ENCODE data around the gene VTI1B.

VTI1B gene

DNA sequence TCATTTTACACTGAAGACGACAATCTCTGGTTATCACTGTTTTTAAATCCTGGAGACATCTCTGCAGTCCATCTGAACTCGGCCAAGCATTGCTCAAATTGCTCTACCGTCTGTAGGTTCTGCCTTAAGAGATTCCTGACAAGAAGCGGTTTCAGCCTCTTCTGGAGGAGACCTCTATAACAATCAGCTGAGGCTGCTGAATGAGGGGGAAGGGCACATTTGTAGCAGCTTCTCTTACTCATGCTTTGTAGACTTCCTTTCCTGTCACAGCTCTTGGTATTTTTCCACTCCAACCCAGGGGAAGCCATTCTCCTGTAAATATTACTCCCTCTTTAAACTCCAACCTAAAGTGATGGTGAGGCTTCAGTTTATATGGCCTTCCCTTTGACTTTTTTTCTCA is 51.8 kb downstream of the VTI1B start:
- no peak overlapping the region for H3K4me3 ChIP-seq (replicated peaks in 1 of 2; ENCODE audit: low read depth in 2 of 2, low read length in 2 of 2)
- peak; percentile 90 for DNase-seq (ENCODE audit: low read depth in 2 of 2)
- TF ChIP-seq, protein P1, sequence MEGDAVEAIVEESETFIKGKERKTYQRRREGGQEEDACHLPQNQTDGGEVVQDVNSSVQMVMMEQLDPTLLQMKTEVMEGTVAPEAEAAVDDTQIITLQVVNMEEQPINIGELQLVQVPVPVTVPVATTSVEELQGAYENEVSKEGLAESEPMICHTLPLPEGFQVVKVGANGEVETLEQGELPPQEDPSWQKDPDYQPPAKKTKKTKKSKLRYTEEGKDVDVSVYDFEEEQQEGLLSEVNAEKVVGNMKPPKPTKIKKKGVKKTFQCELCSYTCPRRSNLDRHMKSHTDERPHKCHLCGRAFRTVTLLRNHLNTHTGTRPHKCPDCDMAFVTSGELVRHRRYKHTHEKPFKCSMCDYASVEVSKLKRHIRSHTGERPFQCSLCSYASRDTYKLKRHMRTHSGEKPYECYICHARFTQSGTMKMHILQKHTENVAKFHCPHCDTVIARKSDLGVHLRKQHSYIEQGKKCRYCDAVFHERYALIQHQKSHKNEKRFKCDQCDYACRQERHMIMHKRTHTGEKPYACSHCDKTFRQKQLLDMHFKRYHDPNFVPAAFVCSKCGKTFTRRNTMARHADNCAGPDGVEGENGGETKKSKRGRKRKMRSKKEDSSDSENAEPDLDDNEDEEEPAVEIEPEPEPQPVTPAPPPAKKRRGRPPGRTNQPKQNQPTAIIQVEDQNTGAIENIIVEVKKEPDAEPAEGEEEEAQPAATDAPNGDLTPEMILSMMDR (IDR thresholded peaks at IDR 0.05; ENCODE audit: low read depth, low read length) = no peak

DNA sequence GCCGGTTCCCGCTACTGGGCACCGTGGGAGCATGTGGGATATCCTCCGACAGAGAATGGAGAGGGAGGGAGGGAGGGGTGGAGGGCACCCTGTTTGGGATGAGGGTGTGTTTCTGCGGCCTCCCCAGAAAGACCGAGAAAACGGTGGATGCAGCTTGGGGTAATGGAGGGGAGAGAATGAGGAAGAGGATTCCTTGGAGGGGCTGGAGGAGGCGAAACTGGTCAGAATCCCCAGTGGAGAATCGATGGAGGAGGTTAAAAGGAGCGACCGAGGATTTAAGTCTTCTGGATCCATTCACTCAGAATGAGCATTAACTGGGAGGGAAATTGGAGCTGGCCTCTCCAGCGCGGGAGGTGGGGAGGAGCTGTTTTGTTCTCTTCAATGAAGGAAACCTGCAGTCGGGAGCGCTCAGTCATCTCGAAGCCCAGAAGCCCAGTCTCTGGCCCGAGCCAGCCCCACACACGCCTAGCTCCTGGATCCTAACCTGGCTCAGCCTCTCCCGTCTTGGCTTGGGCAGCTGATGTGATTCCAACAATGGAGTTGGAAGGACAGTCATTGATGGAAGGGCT is 54.1 kb downstream of the VTI1B start:
- no peak for DNase-seq (ENCODE audit: low read depth in 2 of 2)
- TF ChIP-seq, protein P1 (IDR thresholded peaks at IDR 0.05; ENCODE audit: low read depth, low read length) = no peak
- H3K4me3 ChIP-seq (replicated peaks in 1 of 2; ENCODE audit: low read depth in 2 of 2, low read length in 2 of 2) = peak overlapping the region; percentile 59 to 63

- peak; percentile 94 to 95 for DNase-seq (ENCODE audit: low read depth in 2 of 2)
- TF ChIP-seq, protein P1 (IDR thresholded peaks at IDR 0.05; ENCODE audit: low read depth, low read length) = no peak
Measured at GRCh38 chr14:67619446-67620216, 54.8 kb downstream of the VTI1B start, which contains the start of gene ARG2. TSS of gene ARG2 (plus strand) at chr14:67619920. CDS start at chr14:67619978, 58 bp downstream.

DNA sequence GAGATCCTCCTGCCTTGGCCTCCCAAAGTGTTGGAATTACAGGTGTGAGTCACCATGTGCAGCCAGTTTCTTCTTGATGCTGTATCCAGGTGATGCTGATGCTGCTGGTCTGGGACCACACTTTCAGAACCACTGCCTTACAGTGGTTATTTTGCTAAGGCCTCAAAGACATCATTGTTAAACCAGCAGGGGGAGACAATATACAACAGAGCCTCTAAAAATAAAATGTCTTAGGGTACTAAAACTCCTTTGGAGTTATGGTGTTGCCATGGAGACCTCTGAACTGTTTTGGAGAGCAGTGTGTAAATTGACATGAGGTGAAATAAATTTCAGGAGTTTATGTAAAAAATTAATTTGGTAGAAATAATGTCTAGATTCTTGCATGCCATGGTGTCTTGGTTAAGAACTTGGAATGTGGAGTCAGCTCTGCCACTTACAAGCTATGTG is 55.8 kb downstream of the VTI1B start:
- no peak overlapping the region for H3K4me3 ChIP-seq (replicated peaks in 1 of 2; ENCODE audit: low read depth in 2 of 2, low read length in 2 of 2)
- DNase-seq (ENCODE audit: low read depth in 2 of 2) = peak; percentile 89 to 92
- TF ChIP-seq, protein P1 (IDR thresholded peaks at IDR 0.05; ENCODE audit: low read depth, low read length) = peak; percentile 58

More at GRCh38 chr14:67619446-67620216, 54.8 kb downstream of the VTI1B start, which contains the start of gene ARG2:
- peak within 1 kb of the TSS; percentile 59 to 63 for H3K4me3 ChIP-seq (replicated peaks in 1 of 2; ENCODE audit: low read depth in 2 of 2, low read length in 2 of 2)

DNA sequence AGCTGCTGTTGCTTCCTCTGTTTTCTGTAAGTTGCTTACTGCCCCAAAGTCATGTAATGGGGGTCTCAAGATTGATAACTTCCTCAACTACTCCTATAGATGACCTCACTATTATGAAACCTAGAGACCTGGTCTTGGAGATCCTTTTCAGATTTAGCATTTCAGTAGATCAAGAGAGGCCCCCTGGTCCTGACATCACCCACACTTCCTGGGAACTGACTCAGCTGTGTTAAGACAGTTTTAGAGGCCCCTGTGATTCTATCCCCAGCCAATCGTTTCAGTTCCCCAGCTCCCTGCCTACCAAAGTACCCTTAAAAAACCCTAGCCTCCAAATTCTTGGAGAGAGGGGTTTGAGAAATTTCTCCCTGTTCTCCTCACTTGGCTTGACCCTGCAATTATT is 63.9 kb downstream of the VTI1B start:
- no peak for DNase-seq (ENCODE audit: low read depth in 2 of 2)
- no peak overlapping the region for H3K4me3 ChIP-seq (replicated peaks in 1 of 2; ENCODE audit: low read depth in 2 of 2, low read length in 2 of 2)
- TF ChIP-seq, protein P1 (IDR thresholded peaks at IDR 0.05; ENCODE audit: low read depth, low read length) = no peak

GRCh38 chr14:67609642-67610310 is 64.7 kb downstream of the VTI1B start:
- TF ChIP-seq, protein P1 (IDR thresholded peaks at IDR 0.05; ENCODE audit: low read depth, low read length) = no peak
- DNase-seq (ENCODE audit: low read depth in 2 of 2) = no peak
- no peak overlapping the region for H3K4me3 ChIP-seq (replicated peaks in 1 of 2; ENCODE audit: low read depth in 2 of 2, low read length in 2 of 2)
